ENCODE measurements around the gene EVX1. TPM values are rescaled to one million over a fixed set of nuclear protein-coding genes. Genes with fewer than 3 reads are reported as not detected.

Gene EVX1
- total RNA-seq (2022; extraction: Qiagen RNA extraction; ENCODE audit: low read depth), result 0.09 to 0.27 TPM (median 0.11 TPM) in 5 replicates

GRCh38 chr7:27242555-27243339 lies at the start of gene EVX1:
Gene EVX1 (plus strand): TSS chr7:27242802. CDS start chr7:27243031, 229 bp downstream.

GRCh38 chr7:27199849-27200760 lies 42.5 kb upstream of the EVX1 start, which contains the start of gene HOXA13:
Gene HOXA13 (minus strand): TSS chr7:27200091. CDS start chr7:27200077, 14 bp downstream.

Other genes starting within 250 kb of the EVX1 start
- gene HOXA1, start 146.8 kb upstream of the EVX1 start, total RNA-seq (2022; extraction: Qiagen RNA extraction; ENCODE audit: low read depth), result 2.2 to 3.9 TPM (median 3.3 TPM) in 5 replicates
- gene HOXA2, start 140.1 kb upstream of the EVX1 start, total RNA-seq (2022; extraction: Qiagen RNA extraction; ENCODE audit: low read depth), result 0.80 to 0.97 TPM (median 0.86 TPM) in 5 replicates
- gene HOXA4, start 112.0 kb upstream of the EVX1 start, total RNA-seq (2022; extraction: Qiagen RNA extraction; ENCODE audit: low read depth), result 1.2 to 2.2 TPM (median 1.9 TPM) in 5 replicates
- gene HOXA5, start 99.1 kb upstream of the EVX1 start, total RNA-seq (2022; extraction: Qiagen RNA extraction; ENCODE audit: low read depth), result 3.7 to 5.8 TPM (median 4.7 TPM) in 5 replicates
- gene HOXA6, start 95.0 kb upstream of the EVX1 start, total RNA-seq (2022; extraction: Qiagen RNA extraction; ENCODE audit: low read depth), result 0.83 to 2.2 TPM (median 1.5 TPM) in 5 replicates
- 3.4 to 7.7 TPM (median 6.4 TPM) in 5 replicates for gene HOXA3, start 90.2 kb upstream of the EVX1 start, total RNA-seq (2022; extraction: Qiagen RNA extraction; ENCODE audit: low read depth)
- 3.7 to 4.8 TPM (median 4.6 TPM) in 5 replicates for gene HOXA7, start 86.1 kb upstream of the EVX1 start, total RNA-seq (2022; extraction: Qiagen RNA extraction; ENCODE audit: low read depth)
- gene HOXA9, start 77.3 kb upstream of the EVX1 start, total RNA-seq (2022; extraction: Qiagen RNA extraction; ENCODE audit: low read depth), result 0.49 to 0.99 TPM (median 0.70 TPM) in 5 replicates
- gene HOXA10, start 68.5 kb upstream of the EVX1 start, total RNA-seq (2022; extraction: Qiagen RNA extraction; ENCODE audit: low read depth), result 6.9 to 7.2 TPM (median 7.1 TPM) in 5 replicates
- 0.55 to 0.80 TPM (median 0.70 TPM) in 5 replicates for gene HOXA11, start 57.6 kb upstream of the EVX1 start, total RNA-seq (2022; extraction: Qiagen RNA extraction; ENCODE audit: low read depth)
- 1.8 to 2.6 TPM (median 2.2 TPM) in 5 replicates for gene HOXA13, start 42.7 kb upstream of the EVX1 start, total RNA-seq (2022; extraction: Qiagen RNA extraction; ENCODE audit: low read depth)